Measurements from ENCODE around the gene PRRC2B.
"Not testable (repeated sequence)": the region's sequence is repeated elsewhere in the genome, so short reads cannot be mapped to it uniquely, and the experiment has no call there.

PRRC2B gene

DNA sequence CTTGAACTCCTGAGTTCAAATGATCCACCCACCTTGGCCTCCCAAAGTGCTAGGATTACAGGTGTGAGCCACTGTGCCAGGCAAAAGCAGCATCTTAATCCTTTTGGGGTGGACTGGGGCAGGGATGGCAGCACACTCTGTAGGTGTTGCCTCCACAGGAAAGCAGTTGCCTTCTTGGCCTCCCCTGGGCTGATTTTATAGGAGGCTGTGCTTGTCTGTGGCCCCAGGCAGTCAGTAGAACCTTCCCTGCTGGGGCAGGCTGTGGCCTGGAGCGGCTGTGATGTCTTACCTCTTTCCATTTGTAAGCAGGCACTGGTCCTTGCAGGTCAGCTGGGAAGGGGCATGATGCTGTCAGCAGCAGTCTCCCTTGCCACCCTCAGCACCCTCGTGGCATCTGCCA is 49.8 kb downstream of the PRRC2B start:
- TF ChIP-seq, protein P1, sequence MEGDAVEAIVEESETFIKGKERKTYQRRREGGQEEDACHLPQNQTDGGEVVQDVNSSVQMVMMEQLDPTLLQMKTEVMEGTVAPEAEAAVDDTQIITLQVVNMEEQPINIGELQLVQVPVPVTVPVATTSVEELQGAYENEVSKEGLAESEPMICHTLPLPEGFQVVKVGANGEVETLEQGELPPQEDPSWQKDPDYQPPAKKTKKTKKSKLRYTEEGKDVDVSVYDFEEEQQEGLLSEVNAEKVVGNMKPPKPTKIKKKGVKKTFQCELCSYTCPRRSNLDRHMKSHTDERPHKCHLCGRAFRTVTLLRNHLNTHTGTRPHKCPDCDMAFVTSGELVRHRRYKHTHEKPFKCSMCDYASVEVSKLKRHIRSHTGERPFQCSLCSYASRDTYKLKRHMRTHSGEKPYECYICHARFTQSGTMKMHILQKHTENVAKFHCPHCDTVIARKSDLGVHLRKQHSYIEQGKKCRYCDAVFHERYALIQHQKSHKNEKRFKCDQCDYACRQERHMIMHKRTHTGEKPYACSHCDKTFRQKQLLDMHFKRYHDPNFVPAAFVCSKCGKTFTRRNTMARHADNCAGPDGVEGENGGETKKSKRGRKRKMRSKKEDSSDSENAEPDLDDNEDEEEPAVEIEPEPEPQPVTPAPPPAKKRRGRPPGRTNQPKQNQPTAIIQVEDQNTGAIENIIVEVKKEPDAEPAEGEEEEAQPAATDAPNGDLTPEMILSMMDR (IDR thresholded peaks at IDR 0.05; ENCODE audit: low read depth, low read length), result no peak
- in situ Hi-C loops (cut with HindIII; ENCODE audit: low sequenced_read_pairs), result no loop called here
- H3K4me3 ChIP-seq (ENCODE audit: low read depth, low read length), result no peak overlapping the region
- DNase-seq (ENCODE audit: low read depth, low spot score), result no peak

DNA sequence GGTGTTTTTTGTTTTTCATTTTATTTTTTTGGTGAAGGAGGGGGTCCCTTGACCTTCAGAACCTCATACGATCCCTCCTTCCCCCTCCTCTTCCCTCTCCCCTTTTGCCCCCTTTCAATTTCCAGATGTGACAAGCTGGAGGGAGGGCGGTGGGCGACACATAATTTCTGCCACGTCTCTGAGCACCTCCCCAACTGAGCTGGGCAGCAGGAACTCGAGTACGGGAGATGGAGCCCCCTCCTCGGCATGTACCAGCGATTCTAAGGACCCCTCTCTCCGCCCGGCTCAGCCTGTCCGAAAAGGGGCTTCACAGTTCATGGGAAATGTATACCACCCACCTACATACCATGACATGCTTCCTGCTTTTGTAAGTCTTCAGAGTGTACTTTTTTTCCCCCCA is 52.4 kb downstream of the PRRC2B start:
- DNase-seq (ENCODE audit: low read depth, low spot score), result no peak
- in situ Hi-C loops (cut with HindIII; ENCODE audit: low sequenced_read_pairs), result no loop called here
- no peak overlapping the region for H3K4me3 ChIP-seq (ENCODE audit: low read depth, low read length)
- TF ChIP-seq, protein P1 (IDR thresholded peaks at IDR 0.05; ENCODE audit: low read depth, low read length), result no peak

DNA sequence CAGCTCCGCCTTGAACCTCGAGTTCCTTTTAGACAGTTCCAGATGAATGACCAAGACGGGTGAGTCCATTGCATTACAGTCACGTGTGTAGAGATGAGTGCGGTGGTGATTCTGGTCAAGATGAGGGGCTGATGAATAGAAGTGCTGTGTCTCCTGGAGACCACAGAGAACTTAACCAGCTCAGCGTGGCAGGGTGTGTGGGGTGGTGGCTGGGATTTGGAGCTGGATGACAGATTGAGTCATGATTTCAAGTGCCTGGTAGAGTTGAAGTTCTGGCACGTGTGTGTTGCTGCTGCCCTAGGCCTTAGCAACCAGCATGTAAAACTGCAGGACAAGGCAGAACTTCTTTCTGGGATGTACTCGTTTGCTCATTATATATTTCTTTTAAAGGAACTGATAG is 53.3 kb downstream of the PRRC2B start:
- in situ Hi-C loops (cut with HindIII; ENCODE audit: low sequenced_read_pairs), result no loop called here
- DNase-seq (ENCODE audit: low read depth, low spot score), result no peak
- H3K4me3 ChIP-seq (ENCODE audit: low read depth, low read length), result no peak overlapping the region
- TF ChIP-seq, protein P1 (IDR thresholded peaks at IDR 0.05; ENCODE audit: low read depth, low read length), result no peak

DNA sequence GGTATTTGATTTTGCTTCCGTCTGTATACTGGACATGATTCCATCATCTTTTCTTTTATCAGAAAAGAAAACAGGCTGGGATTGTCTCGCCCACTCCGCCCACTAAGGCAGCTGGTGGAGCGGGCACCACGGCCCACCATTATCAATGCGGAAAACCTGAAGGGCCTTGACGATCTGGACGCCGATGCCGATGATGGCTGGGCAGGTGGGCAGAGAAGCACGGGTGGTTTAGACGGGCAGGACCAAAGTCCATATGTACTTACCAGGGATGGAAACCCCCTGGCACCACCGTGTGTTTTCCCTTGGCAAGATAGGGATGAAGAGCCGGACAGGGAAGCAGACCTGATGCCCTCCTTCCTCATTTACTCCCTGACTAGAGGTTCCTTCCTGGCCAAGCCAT is 53.7 kb downstream of the PRRC2B start:
- in situ Hi-C loops (cut with HindIII; ENCODE audit: low sequenced_read_pairs), result no loop called here
- TF ChIP-seq, protein P1 (IDR thresholded peaks at IDR 0.05; ENCODE audit: low read depth, low read length), result no peak
- H3K4me3 ChIP-seq (ENCODE audit: low read depth, low read length), result no peak overlapping the region
- DNase-seq (ENCODE audit: low read depth, low spot score), result no peak

DNA sequence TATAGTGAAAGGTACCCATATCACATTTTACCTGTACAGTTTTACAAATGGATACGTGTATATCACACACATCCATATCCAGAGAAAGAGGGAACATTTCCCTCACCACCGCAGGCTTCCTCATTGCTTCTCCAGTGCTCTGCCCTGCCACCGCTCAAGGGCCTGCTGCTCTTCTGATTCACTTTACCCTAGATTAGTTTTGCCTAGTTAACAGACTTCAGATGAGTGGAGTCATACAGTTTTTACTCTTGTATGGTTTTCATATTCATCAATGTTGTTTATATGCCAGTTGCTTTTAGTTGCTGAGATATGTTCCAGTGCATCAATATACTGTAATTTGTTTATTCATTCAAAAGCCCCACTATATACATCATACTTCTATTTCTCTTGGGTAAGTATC is 54.9 kb downstream of the PRRC2B start:
- no peak for DNase-seq (ENCODE audit: low read depth, low spot score)
- TF ChIP-seq, protein P1 (IDR thresholded peaks at IDR 0.05; ENCODE audit: low read depth, low read length), result no peak
- in situ Hi-C loops (cut with HindIII; ENCODE audit: low sequenced_read_pairs), result no loop called here
- H3K4me3 ChIP-seq (ENCODE audit: low read depth, low read length), result no peak overlapping the region

DNA sequence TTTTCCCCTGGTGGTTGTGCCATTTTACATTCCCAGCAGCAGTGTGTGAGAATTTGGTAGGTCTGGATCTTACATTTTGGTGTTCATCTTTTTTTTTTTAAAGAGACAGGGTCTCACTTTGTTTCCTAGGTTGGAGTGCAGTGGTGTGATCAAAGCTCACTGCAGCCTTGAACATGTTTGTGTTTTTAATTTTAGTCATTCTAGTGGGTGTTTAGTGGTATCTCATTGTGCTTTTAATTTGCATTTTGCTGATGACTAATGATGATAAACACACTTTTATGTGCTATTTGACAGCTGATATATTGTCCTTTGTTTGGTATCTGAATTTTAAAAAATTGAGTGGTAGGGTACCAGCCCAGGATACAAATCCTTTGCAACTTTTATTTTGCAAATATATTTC is 55.4 kb downstream of the PRRC2B start:
- TF ChIP-seq, protein P1 (IDR thresholded peaks at IDR 0.05; ENCODE audit: low read depth, low read length), result no peak
- in situ Hi-C loops (cut with HindIII; ENCODE audit: low sequenced_read_pairs), result no loop called here
- no peak overlapping the region for H3K4me3 ChIP-seq (ENCODE audit: low read depth, low read length)
- no peak for DNase-seq (ENCODE audit: low read depth, low spot score)

DNA sequence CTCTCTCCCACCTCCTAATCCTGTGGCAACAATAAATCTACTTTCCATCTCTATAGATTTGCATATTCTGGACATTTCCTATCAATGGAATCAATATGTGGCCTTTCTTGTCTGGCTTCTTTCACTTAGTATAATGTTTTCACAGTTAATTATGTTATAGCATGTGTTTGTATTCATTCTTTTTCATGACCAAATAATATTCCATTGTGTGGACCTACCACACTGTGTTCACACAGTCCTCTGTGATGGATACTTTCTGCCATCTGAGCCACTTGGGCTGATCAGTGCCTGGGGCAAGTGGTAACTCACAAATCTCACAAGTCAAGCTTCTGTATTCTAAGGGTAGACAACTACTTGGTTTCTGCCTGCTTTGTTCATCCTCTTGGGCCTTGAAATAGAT is 60.1 kb downstream of the PRRC2B start:
- in situ Hi-C loops (cut with HindIII; ENCODE audit: low sequenced_read_pairs), result no loop called here
- DNase-seq (ENCODE audit: low read depth, low spot score), result no peak
- TF ChIP-seq, protein P1 (IDR thresholded peaks at IDR 0.05; ENCODE audit: low read depth, low read length), result no peak
- no peak overlapping the region for H3K4me3 ChIP-seq (ENCODE audit: low read depth, low read length)

DNA sequence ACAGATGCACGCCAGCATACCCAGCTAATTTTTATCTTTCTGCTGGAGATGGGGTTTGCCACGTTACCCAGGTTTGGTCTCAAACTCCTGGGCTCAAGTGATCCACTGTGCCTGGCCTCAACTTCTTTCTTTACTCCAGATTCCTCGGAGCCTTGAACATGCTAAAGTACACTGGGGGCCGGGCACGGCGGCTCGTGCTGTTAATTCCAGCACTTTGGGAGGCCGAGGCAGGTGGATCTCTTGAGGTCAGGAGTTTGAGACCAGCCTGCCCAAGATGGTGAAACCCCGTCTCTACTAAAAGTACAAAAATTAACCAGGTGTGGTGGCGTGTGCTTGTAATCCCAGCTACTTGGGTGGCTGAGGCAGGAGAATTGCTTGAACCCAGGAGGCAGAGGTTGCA is 61.8 kb downstream of the PRRC2B start:
- in situ Hi-C loops (cut with HindIII; ENCODE audit: low sequenced_read_pairs); H3K4me3 ChIP-seq (ENCODE audit: low read depth, low read length); DNase-seq (ENCODE audit: low read depth, low spot score): not testable (repeated sequence)

Data from astrocyte of the spinal cord (primary cell).